Measurements from ENCODE around the gene INPP5A.

Gene INPP5A

GRCh38 chr10:132752961-132753360 lies 215.4 kb downstream of the INPP5A start:
- H3K4me3 ChIP-seq (replicated peaks; ENCODE audit: insufficient read depth, low read length), result no peak overlapping the region
- no peak overlapping the region for H3K27ac ChIP-seq (replicated peaks)
- H3K27me3 ChIP-seq (ENCODE audit: insufficient read depth, poor library complexity, severe bottlenecking), result no peaks in the 10 kb centered on the region
- DNase-seq (ENCODE audit: low read depth in 1 of 2, low spot score in 1 of 2), result no peak
- TF ChIP-seq GABPA (IDR thresholded peaks at IDR 0.05; ENCODE audit: low read depth) (no peak), SPI1 (IDR thresholded peaks at IDR 0.05; ENCODE audit: borderline replicate concordance, low read depth) (no peak), POLR2AphosphoS5 (IDR thresholded peaks at IDR 0.05; ENCODE audit: low read depth) (no peak)
- TF ChIP-seq, protein P1, sequence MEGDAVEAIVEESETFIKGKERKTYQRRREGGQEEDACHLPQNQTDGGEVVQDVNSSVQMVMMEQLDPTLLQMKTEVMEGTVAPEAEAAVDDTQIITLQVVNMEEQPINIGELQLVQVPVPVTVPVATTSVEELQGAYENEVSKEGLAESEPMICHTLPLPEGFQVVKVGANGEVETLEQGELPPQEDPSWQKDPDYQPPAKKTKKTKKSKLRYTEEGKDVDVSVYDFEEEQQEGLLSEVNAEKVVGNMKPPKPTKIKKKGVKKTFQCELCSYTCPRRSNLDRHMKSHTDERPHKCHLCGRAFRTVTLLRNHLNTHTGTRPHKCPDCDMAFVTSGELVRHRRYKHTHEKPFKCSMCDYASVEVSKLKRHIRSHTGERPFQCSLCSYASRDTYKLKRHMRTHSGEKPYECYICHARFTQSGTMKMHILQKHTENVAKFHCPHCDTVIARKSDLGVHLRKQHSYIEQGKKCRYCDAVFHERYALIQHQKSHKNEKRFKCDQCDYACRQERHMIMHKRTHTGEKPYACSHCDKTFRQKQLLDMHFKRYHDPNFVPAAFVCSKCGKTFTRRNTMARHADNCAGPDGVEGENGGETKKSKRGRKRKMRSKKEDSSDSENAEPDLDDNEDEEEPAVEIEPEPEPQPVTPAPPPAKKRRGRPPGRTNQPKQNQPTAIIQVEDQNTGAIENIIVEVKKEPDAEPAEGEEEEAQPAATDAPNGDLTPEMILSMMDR (IDR thresholded peaks at IDR 0.05; ENCODE audit: insufficient read depth, low read length), result no peak
- TF ChIP-seq, protein P2, sequence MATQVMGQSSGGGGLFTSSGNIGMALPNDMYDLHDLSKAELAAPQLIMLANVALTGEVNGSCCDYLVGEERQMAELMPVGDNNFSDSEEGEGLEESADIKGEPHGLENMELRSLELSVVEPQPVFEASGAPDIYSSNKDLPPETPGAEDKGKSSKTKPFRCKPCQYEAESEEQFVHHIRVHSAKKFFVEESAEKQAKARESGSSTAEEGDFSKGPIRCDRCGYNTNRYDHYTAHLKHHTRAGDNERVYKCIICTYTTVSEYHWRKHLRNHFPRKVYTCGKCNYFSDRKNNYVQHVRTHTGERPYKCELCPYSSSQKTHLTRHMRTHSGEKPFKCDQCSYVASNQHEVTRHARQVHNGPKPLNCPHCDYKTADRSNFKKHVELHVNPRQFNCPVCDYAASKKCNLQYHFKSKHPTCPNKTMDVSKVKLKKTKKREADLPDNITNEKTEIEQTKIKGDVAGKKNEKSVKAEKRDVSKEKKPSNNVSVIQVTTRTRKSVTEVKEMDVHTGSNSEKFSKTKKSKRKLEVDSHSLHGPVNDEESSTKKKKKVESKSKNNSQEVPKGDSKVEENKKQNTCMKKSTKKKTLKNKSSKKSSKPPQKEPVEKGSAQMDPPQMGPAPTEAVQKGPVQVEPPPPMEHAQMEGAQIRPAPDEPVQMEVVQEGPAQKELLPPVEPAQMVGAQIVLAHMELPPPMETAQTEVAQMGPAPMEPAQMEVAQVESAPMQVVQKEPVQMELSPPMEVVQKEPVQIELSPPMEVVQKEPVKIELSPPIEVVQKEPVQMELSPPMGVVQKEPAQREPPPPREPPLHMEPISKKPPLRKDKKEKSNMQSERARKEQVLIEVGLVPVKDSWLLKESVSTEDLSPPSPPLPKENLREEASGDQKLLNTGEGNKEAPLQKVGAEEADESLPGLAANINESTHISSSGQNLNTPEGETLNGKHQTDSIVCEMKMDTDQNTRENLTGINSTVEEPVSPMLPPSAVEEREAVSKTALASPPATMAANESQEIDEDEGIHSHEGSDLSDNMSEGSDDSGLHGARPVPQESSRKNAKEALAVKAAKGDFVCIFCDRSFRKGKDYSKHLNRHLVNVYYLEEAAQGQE (IDR thresholded peaks at IDR 0.05; ENCODE audit: insufficient replicate concordance, low read depth), result no peak

GRCh38 chr10:132753596-132753995 lies 216.0 kb downstream of the INPP5A start:
- H3K4me3 ChIP-seq (replicated peaks; ENCODE audit: insufficient read depth, low read length), result no peak overlapping the region
- DNase-seq (ENCODE audit: low read depth in 1 of 2, low spot score in 1 of 2), result no peak
- TF ChIP-seq, protein P1 (IDR thresholded peaks at IDR 0.05; ENCODE audit: insufficient read depth, low read length), result no peak
- TF ChIP-seq SPI1 (IDR thresholded peaks at IDR 0.05; ENCODE audit: borderline replicate concordance, low read depth) (no peak), POLR2AphosphoS5 (IDR thresholded peaks at IDR 0.05; ENCODE audit: low read depth) (no peak)
- TF ChIP-seq, protein P2 (IDR thresholded peaks at IDR 0.05; ENCODE audit: insufficient replicate concordance, low read depth), result no peak
- H3K27me3 ChIP-seq (ENCODE audit: insufficient read depth, poor library complexity, severe bottlenecking), result no peaks in the 10 kb centered on the region
- H3K27ac ChIP-seq (replicated peaks), result no peak overlapping the region

- H3K27ac ChIP-seq (replicated peaks), result no peak overlapping the region
- H3K4me3 ChIP-seq (replicated peaks; ENCODE audit: insufficient read depth, low read length), result no peak overlapping the region
- no peak for TF ChIP-seq POLR2AphosphoS5 (IDR thresholded peaks at IDR 0.05; ENCODE audit: low read depth)
- H3K27me3 ChIP-seq (ENCODE audit: insufficient read depth, poor library complexity, severe bottlenecking), result no peaks in the 10 kb centered on the region
- no peak for DNase-seq (ENCODE audit: low read depth in 1 of 2, low spot score in 1 of 2)
These were observed 216.5 kb downstream of the INPP5A start for GRCh38 chr10:132754071-132754470.

DNA sequence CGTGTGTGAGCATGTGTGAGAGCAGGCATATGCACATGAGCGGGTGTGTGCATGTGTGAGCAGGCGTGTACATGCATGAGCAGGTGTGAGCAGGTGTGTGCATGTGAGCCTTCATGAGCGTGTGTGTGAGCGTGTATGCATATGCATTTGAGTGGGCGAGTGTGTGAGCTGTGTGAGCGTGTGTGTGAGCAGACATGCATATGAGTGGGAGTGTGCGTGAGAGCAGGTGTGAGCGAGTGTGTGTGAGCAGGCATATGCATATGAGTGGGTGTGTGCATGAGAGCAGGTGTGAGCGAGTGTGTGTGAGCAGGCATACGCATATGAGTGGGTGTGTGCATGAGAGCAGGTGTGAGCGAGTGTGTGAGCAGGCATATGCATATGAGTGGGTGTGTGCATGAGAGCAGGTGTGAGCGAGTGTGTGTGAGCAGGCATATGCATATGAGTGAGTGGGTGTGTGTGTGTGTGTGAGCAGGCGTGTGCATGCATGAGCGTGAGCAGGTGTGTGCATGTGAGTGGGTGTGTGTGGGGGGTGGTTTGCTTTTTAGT lies 217.7 kb downstream of the INPP5A start:
- TF ChIP-seq POLR2AphosphoS5 (IDR thresholded peaks at IDR 0.05; ENCODE audit: low read depth) (no peak), SPI1 (IDR thresholded peaks at IDR 0.05; ENCODE audit: borderline replicate concordance, low read depth) (no peak), GABPA (IDR thresholded peaks at IDR 0.05; ENCODE audit: low read depth) (no peak)
- TF ChIP-seq, protein P1 (IDR thresholded peaks at IDR 0.05; ENCODE audit: insufficient read depth, low read length), result no peak
- TF ChIP-seq, protein P2 (IDR thresholded peaks at IDR 0.05; ENCODE audit: insufficient replicate concordance, low read depth), result no peak
- Histone ChIP-seq H3K27me3 (ENCODE audit: insufficient read depth, poor library complexity, severe bottlenecking) (no peaks in the 10 kb centered on the region), H3K4me3 (replicated peaks; ENCODE audit: insufficient read depth, low read length) (no peak overlapping the region), H3K27ac (replicated peaks) (no peak overlapping the region)
- no peak for DNase-seq (ENCODE audit: low read depth in 1 of 2, low spot score in 1 of 2)
